HG02938 (cell line): Measurements from ENCODE around the gene PGS1.

ENCODE experiments used
- ATAC-seq: cut with Tn5 transposase; IDR thresholded peaks from one replicate; pipeline ENCODE4 v1.9.1; 2021; ENCODE audit warnings: mild to moderate bottlenecking, moderate library complexity; ENCODE audit not compliant: unreplicated experiment

The PGS1 gene

GRCh38 chr17:78403822-78404221 is 25.4 kb downstream of the PGS1 start:
- no peak for ATAC-seq

- ATAC-seq = no peak
Measured at GRCh38 chr17:78406396-78406795, 27.9 kb downstream of the PGS1 start.

DNA sequence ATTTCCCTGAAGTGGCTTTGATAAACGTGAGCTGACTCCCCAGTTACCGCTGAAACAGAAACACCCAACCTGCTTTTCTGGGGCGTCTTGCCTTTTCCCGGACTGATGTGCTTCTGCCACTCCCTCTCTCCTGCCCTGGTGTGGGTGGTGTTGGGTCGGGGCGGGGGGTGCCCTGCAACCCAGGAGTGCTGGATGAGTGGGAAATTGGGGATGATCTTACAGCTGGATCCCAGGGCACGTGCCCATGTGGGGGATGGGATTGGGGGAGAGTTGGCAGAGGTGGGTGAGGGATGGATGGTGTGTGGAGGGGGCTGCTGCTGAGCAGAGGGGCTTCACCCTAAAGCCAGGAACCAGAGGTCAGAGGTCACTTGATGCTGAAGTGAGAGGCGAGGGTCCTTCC is 28.5 kb downstream of the PGS1 start:
- no peak for ATAC-seq

DNA sequence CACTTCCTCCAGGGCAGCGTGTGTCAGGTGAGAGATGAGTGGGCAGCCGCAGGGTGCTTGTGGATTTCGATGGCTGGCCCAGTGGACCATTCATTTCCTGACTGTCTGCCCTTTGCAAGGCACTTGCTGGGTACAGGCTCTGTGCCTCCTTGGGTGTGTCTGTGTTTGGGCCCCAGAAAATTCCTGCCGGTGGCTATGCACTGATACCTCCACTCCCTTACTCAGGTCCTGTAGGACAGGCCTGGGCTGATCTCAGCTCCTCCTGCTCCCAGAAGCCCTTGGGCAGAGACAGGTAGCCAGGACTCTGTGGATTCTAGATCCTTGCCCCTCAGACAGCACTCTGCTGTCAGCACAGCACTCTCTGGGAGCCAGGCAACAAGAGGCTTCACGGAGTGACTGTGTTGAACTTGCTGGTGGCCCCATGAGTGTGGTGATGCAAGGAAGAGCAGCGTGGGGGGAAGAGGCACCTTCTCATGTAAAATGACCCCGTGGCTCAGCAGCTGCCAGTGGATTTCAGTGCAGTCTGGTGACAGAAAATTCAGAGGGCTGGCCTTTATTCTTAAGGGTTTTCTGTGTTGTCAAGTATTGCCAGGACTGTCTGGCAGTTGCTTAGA is 29.0 kb downstream of the PGS1 start:
- ATAC-seq = no peak

DNA sequence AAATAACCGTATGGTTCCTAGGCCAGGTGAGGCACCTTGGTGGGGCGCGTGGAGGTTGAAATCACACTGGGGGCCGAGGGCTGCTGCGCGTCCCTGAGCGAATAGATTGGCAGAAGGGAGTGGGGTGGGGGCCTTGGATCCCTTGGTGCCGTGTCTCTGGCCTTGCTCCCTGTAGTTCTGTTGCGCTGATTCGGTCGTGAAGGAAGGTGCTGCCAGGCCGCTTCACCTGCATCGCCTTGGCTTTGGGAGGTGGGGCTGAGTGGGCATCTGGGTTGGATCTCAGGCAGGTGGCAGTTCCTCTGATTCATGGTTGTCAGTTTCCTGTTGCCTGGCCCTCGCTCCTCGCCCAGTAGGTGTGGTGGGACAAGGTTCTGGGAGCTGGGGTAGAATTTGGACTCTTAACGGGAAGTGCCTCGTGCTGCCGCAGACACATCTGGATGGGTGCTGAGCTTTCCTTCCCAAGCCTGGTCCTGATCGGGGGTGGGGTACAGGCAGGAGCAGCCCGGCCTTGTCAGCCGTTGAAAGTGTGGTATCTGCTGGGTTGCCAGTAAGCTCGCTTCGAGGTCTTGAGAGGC is 30.1 kb downstream of the PGS1 start:
- no peak for ATAC-seq

DNA sequence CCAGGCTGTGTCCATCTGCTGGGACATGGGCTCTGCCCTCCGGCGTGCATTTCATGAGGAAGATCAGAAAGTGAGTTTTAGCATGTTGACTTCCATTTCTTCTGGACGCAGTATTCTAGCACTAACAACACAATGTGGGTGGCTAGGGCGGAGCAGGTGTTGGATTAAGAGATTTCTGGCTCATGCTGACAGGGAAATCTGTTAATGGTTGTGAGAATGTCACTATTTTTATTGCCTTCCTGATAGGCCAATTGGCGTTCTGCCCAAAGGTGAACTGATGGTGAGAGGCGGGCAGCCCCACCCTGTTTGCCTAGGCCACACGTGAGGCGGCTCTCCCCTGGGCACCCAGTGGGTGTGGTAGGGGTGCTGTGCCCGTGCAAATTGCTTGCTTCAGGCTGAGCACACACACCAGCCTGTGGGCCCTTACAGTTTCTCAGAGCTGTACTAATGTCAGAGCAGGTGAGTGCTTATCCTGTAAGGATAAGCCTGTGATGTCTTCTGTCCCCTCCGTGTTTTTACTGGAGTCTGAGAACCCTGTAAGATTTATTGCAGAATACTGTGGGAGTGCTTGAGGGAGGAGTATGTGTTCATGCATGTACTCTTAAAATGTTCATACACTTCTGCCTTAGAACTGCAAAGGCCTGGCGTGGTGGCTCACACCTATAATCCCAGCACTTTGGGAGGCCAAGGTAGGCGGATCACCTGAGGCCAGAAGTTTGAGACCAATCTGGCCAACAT is 30.9 kb downstream of the PGS1 start:
- no peak for ATAC-seq

GRCh38 chr17:78411241-78411857 is 32.9 kb downstream of the PGS1 start:
- ATAC-seq = no peak

GRCh38 chr17:78412403-78412802 is 34.0 kb downstream of the PGS1 start:
- ATAC-seq = no peak

GRCh38 chr17:78414178-78415162 is 36.0 kb downstream of the PGS1 start:
- ATAC-seq = no peak

DNA sequence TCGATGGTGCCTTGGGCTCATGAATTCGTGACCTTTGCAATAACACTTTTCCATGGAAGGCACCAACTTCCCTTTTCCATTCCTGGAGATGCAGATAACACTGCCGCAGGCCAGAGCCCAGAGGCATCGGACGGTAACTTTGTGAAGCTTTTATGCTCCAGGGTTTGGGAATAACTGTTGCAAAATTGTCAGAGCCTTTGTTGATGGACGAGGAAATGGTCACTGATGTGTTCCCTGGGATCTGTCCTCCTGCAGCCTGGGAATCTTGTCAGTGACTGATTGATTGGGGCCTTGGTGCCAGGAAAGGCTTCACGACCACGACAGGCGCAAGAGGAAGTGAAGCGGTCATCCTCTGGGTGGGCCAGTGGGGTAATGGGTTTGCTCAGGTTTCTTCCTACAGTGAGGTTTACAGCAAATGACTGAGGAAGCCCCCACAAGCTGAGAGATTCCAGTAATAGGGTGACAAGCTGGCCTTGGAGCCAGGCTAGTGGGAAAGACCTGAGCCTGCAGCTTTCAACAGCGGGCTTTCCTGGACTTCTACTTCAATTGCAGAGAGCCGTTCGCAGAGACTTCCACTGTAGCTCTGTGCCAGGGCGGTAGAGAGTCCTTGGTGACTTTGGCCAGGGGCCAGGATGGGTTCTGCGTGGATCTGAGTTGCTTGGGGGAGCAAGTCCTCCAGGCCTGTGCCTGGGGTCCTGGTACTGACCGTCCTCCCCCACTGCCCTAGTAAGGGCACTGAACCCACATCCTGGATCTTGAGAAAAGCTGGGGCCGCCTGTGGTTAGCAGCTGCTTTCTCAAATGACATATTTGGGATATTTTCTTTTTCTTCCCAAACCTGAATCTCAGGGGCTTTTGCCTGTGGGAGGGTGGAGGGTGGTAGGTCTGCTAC is 37.6 kb downstream of the PGS1 start:
- ATAC-seq = no peak

DNA sequence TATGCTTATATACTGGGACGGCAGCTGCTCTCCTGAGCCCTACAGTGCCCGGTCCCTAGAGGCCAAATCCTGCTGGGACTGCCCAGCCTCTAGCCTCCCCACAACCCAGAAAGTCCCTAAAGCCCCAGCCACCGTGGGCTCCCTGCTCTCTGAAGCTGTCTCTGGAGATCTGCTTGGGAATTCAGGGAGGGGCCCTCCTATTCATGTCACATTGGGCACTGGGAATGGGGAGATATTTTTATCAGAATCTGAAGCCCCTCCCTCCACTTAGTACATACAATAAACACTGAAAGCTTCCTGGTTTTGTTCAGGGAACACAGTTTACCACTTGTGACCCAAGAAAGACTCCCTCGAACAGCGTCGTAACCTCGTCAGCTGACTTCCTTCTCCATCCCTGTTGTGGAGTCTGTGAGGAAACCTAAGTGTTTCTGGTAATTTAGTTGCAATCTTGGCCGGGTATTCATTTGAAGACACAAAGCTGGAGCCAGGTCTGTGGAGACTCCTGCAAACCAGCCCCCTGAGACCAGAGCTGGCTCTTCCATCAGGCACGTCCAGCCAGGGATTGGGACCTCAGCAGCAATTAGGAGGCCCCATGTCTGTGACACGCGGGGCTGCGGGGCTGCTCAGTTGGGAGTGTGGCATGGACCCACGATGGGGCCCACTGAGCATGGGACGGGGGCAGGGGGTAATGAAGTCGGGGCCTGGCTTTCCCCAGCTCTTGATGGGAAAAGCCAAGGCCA is 38.5 kb downstream of the PGS1 start:
- ATAC-seq = no peak

- no peak for ATAC-seq
Measured at GRCh38 chr17:78417531-78417909, 39.1 kb downstream of the PGS1 start.

DNA sequence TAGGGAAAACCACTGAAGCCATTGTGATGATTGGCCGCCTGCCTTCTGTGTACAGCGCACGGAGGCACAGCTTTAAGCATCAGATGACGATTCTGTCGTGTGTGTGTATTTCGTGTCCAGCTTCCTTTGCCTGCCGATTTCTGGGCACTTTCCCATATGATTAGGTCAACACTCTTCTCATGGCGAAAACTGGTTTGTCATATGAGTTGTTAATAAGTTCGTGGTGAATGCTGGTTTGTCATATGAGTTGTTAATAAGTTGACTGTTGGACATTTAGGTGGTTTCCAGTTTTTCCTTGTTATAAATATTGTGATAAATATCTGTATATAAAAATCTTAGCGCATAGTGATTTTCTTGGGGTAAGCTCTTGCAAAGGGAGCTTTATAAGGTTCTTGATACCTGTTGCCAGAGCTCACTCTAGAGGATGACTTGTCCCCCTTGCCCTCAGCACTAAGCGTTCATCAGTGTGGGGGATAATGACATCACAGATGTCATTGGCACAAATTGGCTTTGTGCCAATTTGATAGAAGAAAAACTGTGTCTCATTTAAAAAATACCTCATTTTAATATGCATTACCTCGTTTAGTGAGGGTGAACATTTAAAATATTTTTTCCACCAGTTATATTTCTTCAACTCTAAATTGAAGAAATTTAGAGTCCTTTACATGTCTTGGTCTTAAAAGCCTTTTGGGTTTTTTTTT is 40.0 kb downstream of the PGS1 start:
- no peak for ATAC-seq

- no peak for ATAC-seq
Measured at GRCh38 chr17:78419970-78420815, 41.7 kb downstream of the PGS1 start.

DNA sequence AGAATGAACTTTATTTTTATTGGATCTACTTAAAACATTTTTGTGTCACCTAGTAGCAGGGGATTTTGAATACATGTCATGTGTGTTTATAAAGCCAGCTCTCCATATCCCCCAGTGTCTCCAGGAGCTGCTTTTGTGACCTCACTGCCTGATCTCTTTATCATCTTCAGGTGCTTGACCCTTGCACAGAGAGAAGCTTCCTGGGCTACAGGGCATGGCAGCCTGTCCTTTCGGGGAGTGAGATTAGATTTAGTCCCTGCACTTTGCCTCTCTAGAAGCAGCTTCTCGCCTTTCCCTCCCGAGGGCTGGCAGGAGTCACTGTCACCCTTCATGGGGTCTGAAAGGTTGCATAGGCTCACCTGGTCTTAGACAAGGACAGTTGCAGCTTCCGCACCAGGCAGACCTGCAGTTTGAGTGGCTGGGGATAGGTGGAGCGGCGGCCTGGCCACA is 42.7 kb downstream of the PGS1 start:
- ATAC-seq = no peak

DNA sequence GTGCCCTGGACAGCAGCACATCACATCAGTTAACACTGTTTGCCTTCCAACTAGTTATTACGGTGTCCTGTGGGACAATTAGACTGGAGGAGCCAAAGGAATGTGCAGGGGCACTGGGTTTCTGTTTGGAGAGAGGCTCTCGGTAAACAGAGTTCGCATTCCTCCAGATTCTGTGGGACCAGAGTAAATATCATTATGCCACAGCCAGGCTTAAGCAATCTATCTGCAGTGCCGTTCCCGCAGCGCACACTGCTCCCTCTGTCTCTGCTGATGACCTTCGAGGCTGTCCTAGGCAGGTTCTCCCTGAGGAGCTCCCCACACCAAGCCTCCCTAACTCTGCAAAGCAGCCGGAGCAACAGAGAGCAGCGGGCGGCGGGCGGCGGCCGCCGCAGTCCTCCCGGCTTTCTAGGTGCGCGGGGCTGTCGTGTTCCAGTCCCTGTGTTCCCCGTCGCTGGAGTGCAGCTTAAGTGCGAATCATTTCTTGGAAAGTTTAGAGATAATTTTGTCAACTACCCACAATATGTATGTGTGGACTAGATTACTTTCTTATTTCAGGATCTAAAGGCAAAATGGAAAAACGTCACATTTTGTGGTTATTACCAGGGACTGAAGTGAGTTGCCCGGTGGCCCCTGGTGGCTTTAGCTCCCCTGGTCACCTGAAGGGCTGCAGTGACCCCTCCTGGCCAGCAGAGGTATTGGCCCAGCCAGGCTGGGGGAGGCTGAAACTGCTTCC is 43.3 kb downstream of the PGS1 start:
- ATAC-seq = no peak

DNA sequence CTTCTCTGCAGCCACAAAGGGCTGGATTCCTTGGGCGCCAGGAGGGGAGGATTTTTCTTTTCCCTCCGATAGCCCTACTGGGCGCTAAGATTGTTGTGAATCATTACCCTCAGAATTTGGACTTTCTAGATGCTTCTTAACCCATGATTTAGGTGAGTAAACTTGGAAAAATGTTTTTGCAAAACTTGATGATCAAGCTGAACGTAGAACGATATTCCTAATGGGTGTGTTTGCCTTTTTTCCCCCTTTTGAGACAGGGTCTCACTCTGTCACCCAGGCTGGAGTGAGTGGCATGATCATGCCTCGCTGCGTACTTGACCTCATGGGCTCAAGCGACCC is 43.8 kb downstream of the PGS1 start:
- no peak for ATAC-seq
